ENCODE data around the gene TLX3.

TLX3 gene

GRCh38 chr5:171269717-171270116 lies 39.3 kb upstream of the TLX3 start:
- in situ Hi-C loops (cut with MboI; ENCODE audit: low sequenced_read_pairs, unreplicated experiment), result no loop called here
- TF ChIP-seq, protein P1, sequence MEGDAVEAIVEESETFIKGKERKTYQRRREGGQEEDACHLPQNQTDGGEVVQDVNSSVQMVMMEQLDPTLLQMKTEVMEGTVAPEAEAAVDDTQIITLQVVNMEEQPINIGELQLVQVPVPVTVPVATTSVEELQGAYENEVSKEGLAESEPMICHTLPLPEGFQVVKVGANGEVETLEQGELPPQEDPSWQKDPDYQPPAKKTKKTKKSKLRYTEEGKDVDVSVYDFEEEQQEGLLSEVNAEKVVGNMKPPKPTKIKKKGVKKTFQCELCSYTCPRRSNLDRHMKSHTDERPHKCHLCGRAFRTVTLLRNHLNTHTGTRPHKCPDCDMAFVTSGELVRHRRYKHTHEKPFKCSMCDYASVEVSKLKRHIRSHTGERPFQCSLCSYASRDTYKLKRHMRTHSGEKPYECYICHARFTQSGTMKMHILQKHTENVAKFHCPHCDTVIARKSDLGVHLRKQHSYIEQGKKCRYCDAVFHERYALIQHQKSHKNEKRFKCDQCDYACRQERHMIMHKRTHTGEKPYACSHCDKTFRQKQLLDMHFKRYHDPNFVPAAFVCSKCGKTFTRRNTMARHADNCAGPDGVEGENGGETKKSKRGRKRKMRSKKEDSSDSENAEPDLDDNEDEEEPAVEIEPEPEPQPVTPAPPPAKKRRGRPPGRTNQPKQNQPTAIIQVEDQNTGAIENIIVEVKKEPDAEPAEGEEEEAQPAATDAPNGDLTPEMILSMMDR (IDR thresholded peaks at IDR 0.05; ENCODE audit: borderline replicate concordance, control extremely low read depth, extremely low read depth, insufficient read depth, missing control alignments), result no peak
- DNase-seq (ENCODE audit: low spot score), result no peak

DNA sequence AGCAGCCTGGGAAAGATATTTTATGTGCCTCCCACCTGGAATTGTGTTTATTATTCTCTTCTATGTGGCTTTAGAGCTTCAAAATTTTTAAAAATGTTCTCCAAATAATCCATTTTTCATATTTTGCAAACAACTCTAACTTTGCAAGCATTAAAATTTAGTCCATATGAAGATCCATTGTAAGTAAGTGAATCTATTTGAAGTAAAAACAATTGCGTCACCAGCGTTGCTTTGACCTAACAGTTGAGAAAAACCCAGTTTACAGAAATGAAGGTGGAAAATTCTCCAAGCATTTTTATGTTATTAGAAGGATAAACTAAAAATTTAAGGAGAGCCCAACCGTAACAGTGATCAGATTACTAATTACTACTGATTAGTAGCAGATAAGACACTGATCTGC lies 38.9 kb upstream of the TLX3 start:
- TF ChIP-seq, protein P1 (IDR thresholded peaks at IDR 0.05; ENCODE audit: borderline replicate concordance, control extremely low read depth, extremely low read depth, insufficient read depth, missing control alignments), result no peak
- in situ Hi-C loops (cut with MboI; ENCODE audit: low sequenced_read_pairs, unreplicated experiment), result no loop called here
- no peak for DNase-seq (ENCODE audit: low spot score)

DNA sequence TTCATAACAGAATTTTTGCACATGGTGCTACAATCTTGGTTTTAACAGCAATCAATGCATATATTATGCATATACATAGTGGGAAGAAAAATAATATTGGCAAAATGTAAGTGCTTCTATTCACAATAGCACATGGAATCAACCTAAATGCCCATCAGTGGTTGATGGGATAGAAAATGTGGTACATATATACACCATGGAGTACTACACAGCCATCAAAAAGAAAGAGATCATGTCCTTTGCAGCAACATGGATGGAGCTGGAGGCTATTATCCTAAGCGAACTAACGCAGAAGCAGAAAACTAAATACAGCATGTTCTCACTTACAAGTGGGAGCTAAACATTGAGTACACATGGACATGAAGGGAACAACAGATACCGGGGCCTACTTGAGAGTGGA lies 37.2 kb upstream of the TLX3 start:
- in situ Hi-C loops (cut with MboI; ENCODE audit: low sequenced_read_pairs, unreplicated experiment), result no loop called here
- TF ChIP-seq, protein P1 (IDR thresholded peaks at IDR 0.05; ENCODE audit: borderline replicate concordance, control extremely low read depth, extremely low read depth, insufficient read depth, missing control alignments), result no peak
- DNase-seq (ENCODE audit: low spot score), result no peak

GRCh38 chr5:171272996-171273970 lies 35.8 kb upstream of the TLX3 start:
- in situ Hi-C loops (cut with MboI; ENCODE audit: low sequenced_read_pairs, unreplicated experiment), result no loop called here
- DNase-seq (ENCODE audit: low spot score), result peak; percentile 41
- TF ChIP-seq, protein P1 (IDR thresholded peaks at IDR 0.05; ENCODE audit: borderline replicate concordance, control extremely low read depth, extremely low read depth, insufficient read depth, missing control alignments), result peak; percentile 35

- TF ChIP-seq, protein P1 (IDR thresholded peaks at IDR 0.05; ENCODE audit: borderline replicate concordance, control extremely low read depth, extremely low read depth, insufficient read depth, missing control alignments), result no peak
- no peak for DNase-seq (ENCODE audit: low spot score)
Observed at GRCh38 chr5:171275841-171276544, 33.1 kb upstream of the TLX3 start.

DNA sequence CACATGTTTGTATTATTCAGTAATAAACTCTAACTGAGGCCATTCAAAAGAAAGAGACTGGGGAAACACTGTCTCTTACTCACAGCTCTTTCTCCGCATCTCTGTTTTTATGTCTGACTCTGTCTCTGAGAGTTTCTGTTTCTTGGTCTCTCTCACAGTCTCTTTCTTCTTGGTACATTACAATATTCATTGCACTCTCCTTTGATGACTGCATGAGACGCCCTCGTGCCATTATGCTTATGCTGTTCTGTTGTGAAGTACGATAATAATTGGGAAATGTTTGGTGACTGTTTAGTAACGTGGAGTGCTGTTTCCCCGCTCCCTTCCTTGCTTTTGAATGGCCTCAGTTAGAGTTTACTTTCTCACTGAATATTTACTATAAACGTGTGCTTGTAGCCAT lies 25.3 kb upstream of the TLX3 start:
- in situ Hi-C loops (cut with MboI; ENCODE audit: low sequenced_read_pairs, unreplicated experiment), result no loop called here
- TF ChIP-seq, protein P1 (IDR thresholded peaks at IDR 0.05; ENCODE audit: borderline replicate concordance, control extremely low read depth, extremely low read depth, insufficient read depth, missing control alignments), result no peak
- no peak for DNase-seq (ENCODE audit: low spot score)

More at GRCh38 chr5:171275841-171276544, 33.1 kb upstream of the TLX3 start:
- in situ Hi-C loops (cut with MboI; ENCODE audit: low sequenced_read_pairs, unreplicated experiment), result no loop called here
